Keratinocyte (primary cell): ENCODE measurements around the gene SERPINI1. TPM values are rescaled to one million over a fixed set of nuclear protein-coding genes. Genes with fewer than 3 reads are reported as not detected.

Experiments
- DNase-seq: peaks from one replicate; pipeline ENCODE4 v3.0.0-alpha.2; 2011; ENCODE audit warnings: low read depth, missing footprints, low spot score
- FAIRE-seq: peaks from 2 replicates; lab custom pipeline; 2011; peaks lifted over from hg19 to GRCh38; lab: Jason Lieb, UNC
- H2AFZ ChIP-seq: 2 replicates; pipeline ENCODE4 v1.6.0; 2012; ENCODE audit warnings: low read length, control low read depth, inconsistent platforms; ENCODE audit not compliant: control insufficient read depth
- H3K27ac ChIP-seq: 2 replicates; pipeline ENCODE4 v1.5.1; 2011; ENCODE audit warnings: low read length; ENCODE audit not compliant: control insufficient read depth, insufficient read depth
- H3K27me3 ChIP-seq: 3 replicates; pipeline ENCODE4 v1.6.0; 2011; ENCODE audit warnings: low read length; ENCODE audit not compliant: control insufficient read depth, insufficient read depth; ENCODE audit errors: extremely low read depth
- H3K36me3 ChIP-seq, 2 experiments: 2 replicates in 1 of 2; 3 replicates in 1 of 2; pipeline ENCODE4 v1.5.1; 2011; ENCODE audit warnings: low read length in 2 of 2, mild to moderate bottlenecking in 1 of 2; ENCODE audit not compliant: control insufficient read depth in 2 of 2, insufficient read depth in 2 of 2; ENCODE audit errors: extremely low read depth in 1 of 2
- H3K4me1 ChIP-seq: 3 replicates; pipeline ENCODE4 v1.5.1; 2011; ENCODE audit warnings: low read length; ENCODE audit not compliant: control insufficient read depth, insufficient read depth; ENCODE audit errors: extremely low read depth
- H3K4me2 ChIP-seq: 3 replicates; pipeline ENCODE4 v1.6.0; 2011; ENCODE audit warnings: low read depth, low read length; ENCODE audit not compliant: control insufficient read depth, insufficient read depth; ENCODE audit errors: extremely low read depth
- H3K4me3 ChIP-seq, 3 experiments: fragments of 200-600 bp in 1 of 3; sonication (generic) in 1 of 3; 2 replicates in 2 of 3; 3 replicates in 1 of 3; pipeline ENCODE4 v1.5.1; 2011 to 2016; ENCODE audit warnings: low read length in 3 of 3, mild to moderate bottlenecking in 3 of 3, control low read depth in 2 of 3, inconsistent platforms in 1 of 3, low read depth in 1 of 3, mixed read lengths in 1 of 3, mixed run types in 1 of 3, moderate library complexity in 1 of 3; ENCODE audit not compliant: control insufficient read depth in 2 of 3, insufficient read depth in 2 of 3; ENCODE audit errors: extremely low read depth in 1 of 3
- H3K79me2 ChIP-seq: 2 replicates; pipeline ENCODE4 v1.6.0; 2012; ENCODE audit warnings: low read length; ENCODE audit not compliant: control insufficient read depth, insufficient read depth
- H3K9ac ChIP-seq: 3 replicates; pipeline ENCODE4 v1.6.0; 2011; ENCODE audit warnings: low read length; ENCODE audit not compliant: control insufficient read depth, insufficient read depth; ENCODE audit errors: extremely low read depth
- H3K9me1 ChIP-seq: 3 replicates; pipeline ENCODE4 v1.6.0; 2011; ENCODE audit warnings: low read length; ENCODE audit not compliant: control insufficient read depth, insufficient read depth; ENCODE audit errors: extremely low read depth
- H3K9me3 ChIP-seq: 2 replicates; pipeline ENCODE4 v1.5.1; 2012; ENCODE audit warnings: low read depth, low read length; ENCODE audit not compliant: control insufficient read depth
- H4K20me1 ChIP-seq: 3 replicates; pipeline ENCODE4 v1.6.0; 2011; ENCODE audit warnings: low read length; ENCODE audit not compliant: control insufficient read depth, insufficient read depth; ENCODE audit errors: extremely low read depth
- CTCF ChIP-seq, 3 experiments: IDR thresholded peaks in 1 of 3; conservative IDR thresholded peaks in 1 of 3; optimal IDR thresholded peaks in 1 of 3; 2 replicates in 2 of 3; 3 replicates in 1 of 3; pipeline versions ENCODE3 to v1.5.1; 2011; ENCODE audit warnings: low read length in 3 of 3, mild to moderate bottlenecking in 3 of 3, moderate library complexity in 2 of 3, control low read depth in 1 of 3, inconsistent platforms in 1 of 3; ENCODE audit not compliant: insufficient read depth in 2 of 3; ENCODE audit errors: extremely low read depth in 1 of 3
- EZH2 ChIP-seq: IDR thresholded peaks from one replicate; pipeline ENCODE4 v1.6.1; 2012; ENCODE audit warnings: inconsistent platforms, mild to moderate bottlenecking, low read length, moderate library complexity
- dilution Hi-C: fragments of 300-500 bp; cut with MboI; formaldehyde crosslinking; loops from one replicate; pipeline ENCODE4 v1.7.0; 2020; ENCODE audit warnings: low sequenced_read_pairs; ENCODE audit not compliant: extremely low pct_ligation_motif_present
- polyA plus RNA-seq, 5 experiments: library from polyadenylated mRNA; depleted of rRNA in 3 of 5; stranded (reverse) in 3 of 5; stranded (forward) in 1 of 5; unstranded in 1 of 5; fragments of >200 nt; gene quantifications; 1 replicate in 1 of 5; 2 replicates in 3 of 5; 3 replicates in 1 of 5; pipeline versions ENCODE4 v1.2.1 to v1.2.3, GENCODE V29; 2011 to 2012; ENCODE audit warnings: missing spikeins in 2 of 5, low read depth in 1 of 5, low replicate concordance in 1 of 5

The SERPINI1 gene
- polyA plus RNA-seq, 1 donor (not counting 4 experiments of a cell fraction or from before 2014, with no cell fraction given), result 5.5 TPM

- no peak overlapping the region for H3K27ac ChIP-seq
- no peak overlapping the region for H2AFZ ChIP-seq
- no peak overlapping the region for H3K4me2 ChIP-seq
- no peaks in the 10 kb centered on the region for H3K4me1 ChIP-seq
- DNase-seq (no peak), FAIRE-seq (no peak)
- dilution Hi-C loops, result no loop called here
- no peaks in the 10 kb centered on the region for H3K9me3 ChIP-seq
- no peak overlapping the region for H3K9ac ChIP-seq
- H3K27me3 ChIP-seq, result no peaks in the 10 kb centered on the region
- TF ChIP-seq EZH2 (no peak), CTCF (optimal IDR thresholded peaks at IDR 0.05 in 1 of 3, IDR thresholded peaks at IDR 0.05 in 1 of 3, conservative IDR thresholded peaks at IDR 0.05 in 1 of 3; ENCODE audit: extremely low read depth in 1 of 3, insufficient read depth in 2 of 3, low read length in 3 of 3) (no peak)
- no peaks in the 10 kb centered on the region for H3K36me3 ChIP-seq
- no peaks in the 10 kb centered on the region for H3K9me1 ChIP-seq
- no peak overlapping the region for H3K4me3 ChIP-seq
- H3K79me2 ChIP-seq, result no peaks in the 10 kb centered on the region
- H4K20me1 ChIP-seq, result no peaks in the 10 kb centered on the region
Observed at GRCh38 chr3:167814441-167814951, 79.0 kb downstream of the SERPINI1 start.

- H3K9me1 ChIP-seq, result no peaks in the 10 kb centered on the region
- no peaks in the 10 kb centered on the region for H3K9me3 ChIP-seq
- no peak overlapping the region for H3K4me2 ChIP-seq
- H3K4me1 ChIP-seq, result no peaks in the 10 kb centered on the region
- TF ChIP-seq EZH2 (no peak), CTCF (optimal IDR thresholded peaks at IDR 0.05 in 1 of 3, IDR thresholded peaks at IDR 0.05 in 1 of 3, conservative IDR thresholded peaks at IDR 0.05 in 1 of 3; ENCODE audit: extremely low read depth in 1 of 3, insufficient read depth in 2 of 3, low read length in 3 of 3) (no peak)
- no peak overlapping the region for H3K4me3 ChIP-seq
- no peak for FAIRE-seq
- no peak overlapping the region for H3K9ac ChIP-seq
- H3K36me3 ChIP-seq, result no peaks in the 10 kb centered on the region
- dilution Hi-C loops, result no loop called here
- no peaks in the 10 kb centered on the region for H4K20me1 ChIP-seq
- DNase-seq, result no peak
- H3K27ac ChIP-seq, result no peak overlapping the region
- no peak overlapping the region for H2AFZ ChIP-seq
- H3K79me2 ChIP-seq, result no peaks in the 10 kb centered on the region
- H3K27me3 ChIP-seq, result no peaks in the 10 kb centered on the region
Observed at GRCh38 chr3:167816953-167817352, 81.4 kb downstream of the SERPINI1 start.
